HL-60 (cell line): ENCODE results near the gene SDHAF2.

Experiments
- DNase-seq, 2 experiments: peaks; one replicate each; pipeline ENCODE4 v3.0.0-alpha.2; 2010 to 2020; ENCODE audit warnings: low read depth in 1 of 2, low spot score in 1 of 2
- H3K27ac ChIP-seq: fragments of 250-450 bp; sonication (Bioruptor Pico); replicated peaks from 2 replicates; pipeline ENCODE4 v1.5.1; 2020; ENCODE audit warnings: mild to moderate bottlenecking, moderate library complexity
- H3K27me3 ChIP-seq: fragments of 250-450 bp; sonication (Bioruptor Pico); 2 replicates; pipeline ENCODE4 v1.5.1; 2021; ENCODE audit warnings: mild to moderate bottlenecking, moderate library complexity; ENCODE audit not compliant: insufficient read depth, poor library complexity, severe bottlenecking
- H3K4me3 ChIP-seq: replicated peaks from 2 replicates; pipeline ENCODE4 v1.5.1; 2011; ENCODE audit warnings: mild to moderate bottlenecking, control low read depth, low read length; ENCODE audit not compliant: insufficient read depth
- GABPA ChIP-seq: IDR thresholded peaks from 2 replicates; pipeline ENCODE4 v1.6.1; 2012; ENCODE audit warnings: low read depth
- POLR2AphosphoS5 ChIP-seq: IDR thresholded peaks from 2 replicates; pipeline ENCODE4 v1.6.1; 2012; ENCODE audit warnings: low read depth
- REST ChIP-seq: IDR thresholded peaks from 2 replicates; pipeline ENCODE4 v1.6.1; 2012; ENCODE audit warnings: low read depth; ENCODE audit not compliant: insufficient replicate concordance
- SPI1 ChIP-seq: IDR thresholded peaks from 2 replicates; pipeline ENCODE4 v1.6.1; 2012; ENCODE audit warnings: low read depth, mild to moderate bottlenecking, borderline replicate concordance
- TF ChIP-seq, protein P1 (sequence below): IDR thresholded peaks from one replicate; pipeline ENCODE4 v1.5.1; 2011; ENCODE audit warnings: low read length, control low read depth, inconsistent platforms; ENCODE audit not compliant: insufficient read depth

SDHAF2 gene

DNA sequence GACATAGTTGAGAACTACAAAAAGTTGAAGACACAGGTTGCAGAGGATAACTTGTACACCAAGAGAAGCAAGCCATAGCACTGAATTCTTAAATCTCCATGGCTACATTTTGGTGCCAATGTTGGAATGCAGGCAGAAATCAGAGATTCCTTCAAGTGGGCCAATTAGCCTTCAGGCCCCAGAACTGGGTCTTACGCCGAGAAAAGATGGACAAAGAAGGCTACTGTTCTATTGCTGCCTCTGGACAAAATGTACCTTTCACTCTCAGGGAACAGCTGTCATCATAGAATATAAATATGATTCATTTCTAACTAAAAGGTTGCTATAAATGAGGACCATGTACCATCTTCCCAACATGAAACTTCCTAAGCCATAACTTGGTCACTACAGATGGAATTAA is 23.9 kb upstream of the SDHAF2 start:
- no peak for TF ChIP-seq POLR2AphosphoS5
- TF ChIP-seq, protein P1, sequence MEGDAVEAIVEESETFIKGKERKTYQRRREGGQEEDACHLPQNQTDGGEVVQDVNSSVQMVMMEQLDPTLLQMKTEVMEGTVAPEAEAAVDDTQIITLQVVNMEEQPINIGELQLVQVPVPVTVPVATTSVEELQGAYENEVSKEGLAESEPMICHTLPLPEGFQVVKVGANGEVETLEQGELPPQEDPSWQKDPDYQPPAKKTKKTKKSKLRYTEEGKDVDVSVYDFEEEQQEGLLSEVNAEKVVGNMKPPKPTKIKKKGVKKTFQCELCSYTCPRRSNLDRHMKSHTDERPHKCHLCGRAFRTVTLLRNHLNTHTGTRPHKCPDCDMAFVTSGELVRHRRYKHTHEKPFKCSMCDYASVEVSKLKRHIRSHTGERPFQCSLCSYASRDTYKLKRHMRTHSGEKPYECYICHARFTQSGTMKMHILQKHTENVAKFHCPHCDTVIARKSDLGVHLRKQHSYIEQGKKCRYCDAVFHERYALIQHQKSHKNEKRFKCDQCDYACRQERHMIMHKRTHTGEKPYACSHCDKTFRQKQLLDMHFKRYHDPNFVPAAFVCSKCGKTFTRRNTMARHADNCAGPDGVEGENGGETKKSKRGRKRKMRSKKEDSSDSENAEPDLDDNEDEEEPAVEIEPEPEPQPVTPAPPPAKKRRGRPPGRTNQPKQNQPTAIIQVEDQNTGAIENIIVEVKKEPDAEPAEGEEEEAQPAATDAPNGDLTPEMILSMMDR = no peak
- no peak for TF ChIP-seq SPI1
- no peak for TF ChIP-seq REST
- TF ChIP-seq GABPA = no peak
- DNase-seq = no peak
- H3K4me3 ChIP-seq = no peak overlapping the region
- H3K27me3 ChIP-seq = no peaks in the 10 kb centered on the region
- H3K27ac ChIP-seq = no peak overlapping the region

DNA sequence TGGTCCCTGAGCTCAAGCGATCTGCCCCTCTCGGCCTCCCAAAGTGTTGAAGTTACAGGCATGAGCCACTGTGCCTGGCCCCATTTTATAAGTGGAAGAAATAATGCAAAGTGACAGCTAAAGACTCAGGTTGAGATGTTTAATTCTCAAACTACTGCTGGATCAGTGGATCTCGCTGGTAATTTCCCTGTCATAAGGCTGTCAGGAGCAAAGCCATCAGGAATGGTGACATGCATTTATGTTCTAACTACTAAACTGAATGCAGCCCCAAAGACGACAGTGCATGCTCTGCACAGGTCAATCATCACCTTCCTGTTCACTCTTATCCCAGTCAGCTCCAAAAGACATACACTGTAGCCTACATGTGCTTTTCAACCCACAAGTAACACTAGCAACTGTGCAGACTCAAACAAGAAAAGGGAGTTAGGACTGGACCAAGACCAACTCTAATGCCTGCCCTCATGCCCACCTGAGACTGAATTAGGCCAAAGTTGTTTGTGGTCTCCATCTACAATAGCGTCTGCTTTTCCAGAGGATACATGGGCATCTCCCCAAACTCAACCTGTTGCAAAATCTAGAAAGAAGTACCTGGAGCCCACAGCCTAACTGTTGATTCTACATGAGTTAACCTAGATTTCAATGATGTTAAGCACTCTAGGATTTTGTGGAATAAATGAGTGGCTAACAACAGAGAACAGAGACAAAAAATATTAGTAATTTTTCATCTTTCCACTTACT is 22.8 kb upstream of the SDHAF2 start:
- DNase-seq = no peak
- H3K27me3 ChIP-seq = no peaks in the 10 kb centered on the region
- TF ChIP-seq REST (no peak), GABPA (no peak), POLR2AphosphoS5 (no peak), SPI1 (no peak)
- TF ChIP-seq, protein P1 = no peak
- H3K27ac ChIP-seq = no peak overlapping the region
- H3K4me3 ChIP-seq = no peak overlapping the region

GRCh38 chr11:61411589-61411988 is 18.3 kb upstream of the SDHAF2 start:
- TF ChIP-seq REST = no peak
- TF ChIP-seq, protein P1 = no peak
- no peak for TF ChIP-seq GABPA
- no peak for TF ChIP-seq SPI1
- TF ChIP-seq POLR2AphosphoS5 = no peak
- DNase-seq = no peak
- no peak overlapping the region for H3K27ac ChIP-seq
- no peaks in the 10 kb centered on the region for H3K27me3 ChIP-seq
- H3K4me3 ChIP-seq = no peak overlapping the region
